ENCODE results near the gene HELZ2.

The HELZ2 gene, protein sequence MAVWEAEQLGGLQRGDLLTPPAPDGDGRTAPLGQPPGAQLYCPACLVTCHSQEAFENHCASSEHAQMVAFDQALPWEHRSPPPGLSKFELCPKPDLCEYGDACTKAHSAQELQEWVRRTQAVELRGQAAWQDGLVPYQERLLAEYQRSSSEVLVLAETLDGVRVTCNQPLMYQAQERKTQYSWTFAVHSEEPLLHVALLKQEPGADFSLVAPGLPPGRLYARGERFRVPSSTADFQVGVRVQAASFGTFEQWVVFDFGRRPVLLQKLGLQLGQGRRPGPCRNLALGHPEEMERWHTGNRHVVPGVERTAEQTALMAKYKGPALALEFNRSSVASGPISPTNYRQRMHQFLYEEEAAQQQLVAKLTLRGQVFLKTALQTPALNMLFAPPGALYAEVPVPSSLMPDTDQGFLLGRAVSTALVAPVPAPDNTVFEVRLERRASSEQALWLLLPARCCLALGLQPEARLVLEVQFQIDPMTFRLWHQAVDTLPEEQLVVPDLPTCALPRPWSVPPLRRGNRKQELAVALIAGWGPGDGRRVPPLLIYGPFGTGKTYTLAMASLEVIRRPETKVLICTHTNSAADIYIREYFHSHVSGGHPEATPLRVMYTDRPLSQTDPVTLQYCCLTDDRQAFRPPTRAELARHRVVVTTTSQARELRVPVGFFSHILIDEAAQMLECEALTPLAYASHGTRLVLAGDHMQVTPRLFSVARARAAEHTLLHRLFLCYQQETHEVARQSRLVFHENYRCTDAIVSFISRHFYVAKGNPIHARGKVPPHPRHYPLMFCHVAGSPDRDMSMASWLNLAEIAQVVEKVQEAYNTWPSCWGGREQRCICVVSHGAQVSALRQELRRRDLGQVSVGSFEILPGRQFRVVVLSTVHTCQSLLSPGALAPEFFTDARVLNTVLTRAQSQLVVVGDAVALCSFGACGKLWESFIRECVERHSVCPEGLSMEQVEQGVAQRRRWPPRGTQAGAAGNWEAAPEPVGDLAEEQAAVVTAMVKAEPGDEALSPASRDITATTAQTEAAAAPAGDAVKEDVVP (N-terminal part only)

DNA sequence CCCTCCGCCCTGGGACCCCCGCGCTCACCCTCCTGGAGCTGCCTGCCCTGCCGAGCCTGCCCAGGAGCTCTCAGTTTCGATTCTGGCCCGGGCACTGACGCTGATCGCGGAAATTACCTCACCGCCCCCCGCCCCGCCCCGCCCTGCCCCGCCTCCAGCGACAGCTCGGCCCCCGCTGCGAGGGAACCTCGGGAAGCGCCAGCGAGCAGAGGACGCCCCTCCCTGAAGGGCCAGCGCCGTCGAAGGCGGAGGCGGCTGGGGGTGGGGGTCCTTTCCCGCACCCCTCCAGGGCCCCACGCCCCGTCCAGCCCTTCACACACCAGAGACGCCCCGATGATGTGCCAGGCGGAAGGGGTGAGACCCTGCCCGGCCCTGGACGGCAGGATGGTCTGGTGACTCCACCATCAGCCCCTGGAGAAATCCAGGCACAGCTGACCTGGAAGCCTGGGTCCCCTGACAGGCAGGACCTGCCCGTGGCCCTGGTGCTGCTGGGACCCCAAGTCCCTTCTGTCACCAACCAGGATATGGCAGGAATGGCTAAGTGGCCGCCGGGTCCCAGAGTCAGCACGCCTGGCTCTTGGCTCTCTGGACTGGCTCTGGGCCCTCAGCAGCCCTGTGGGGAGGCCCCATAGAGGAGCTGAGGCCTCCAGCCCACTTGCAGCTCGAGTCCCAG is at the start of gene HELZ2:
Gene HELZ2 (minus strand): TSS at position 84 of the 673 bp plus-strand sequence. CDS start 1,854 bp downstream, outside the sequence.
- H3K9me3 ChIP-seq (ENCODE audit: insufficient read depth, low read depth, low read length): no peaks in the 10 kb centered on the region
- H3K4me3 ChIP-seq (ENCODE audit: low read length, poor library complexity, severe bottlenecking): peak within 1 kb of the TSS; percentile 76
- H3K36me3 ChIP-seq (ENCODE audit: insufficient read depth, low read length): no peaks in the 10 kb centered on the region
- no peak for TF ChIP-seq EZH2phosphoT487 (IDR thresholded peaks at IDR 0.05; ENCODE audit: borderline replicate concordance)
- TF ChIP-seq, protein P1, sequence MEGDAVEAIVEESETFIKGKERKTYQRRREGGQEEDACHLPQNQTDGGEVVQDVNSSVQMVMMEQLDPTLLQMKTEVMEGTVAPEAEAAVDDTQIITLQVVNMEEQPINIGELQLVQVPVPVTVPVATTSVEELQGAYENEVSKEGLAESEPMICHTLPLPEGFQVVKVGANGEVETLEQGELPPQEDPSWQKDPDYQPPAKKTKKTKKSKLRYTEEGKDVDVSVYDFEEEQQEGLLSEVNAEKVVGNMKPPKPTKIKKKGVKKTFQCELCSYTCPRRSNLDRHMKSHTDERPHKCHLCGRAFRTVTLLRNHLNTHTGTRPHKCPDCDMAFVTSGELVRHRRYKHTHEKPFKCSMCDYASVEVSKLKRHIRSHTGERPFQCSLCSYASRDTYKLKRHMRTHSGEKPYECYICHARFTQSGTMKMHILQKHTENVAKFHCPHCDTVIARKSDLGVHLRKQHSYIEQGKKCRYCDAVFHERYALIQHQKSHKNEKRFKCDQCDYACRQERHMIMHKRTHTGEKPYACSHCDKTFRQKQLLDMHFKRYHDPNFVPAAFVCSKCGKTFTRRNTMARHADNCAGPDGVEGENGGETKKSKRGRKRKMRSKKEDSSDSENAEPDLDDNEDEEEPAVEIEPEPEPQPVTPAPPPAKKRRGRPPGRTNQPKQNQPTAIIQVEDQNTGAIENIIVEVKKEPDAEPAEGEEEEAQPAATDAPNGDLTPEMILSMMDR (conservative IDR thresholded peaks at IDR 0.05; ENCODE audit: low read length): no peak
- H3K9me2 ChIP-seq (replicated peaks; ENCODE audit: low read depth, low read length): no peaks in the 10 kb centered on the region
- H3F3A ChIP-seq (ENCODE audit: low read depth): no peaks in the 10 kb centered on the region
- H3K27me3 ChIP-seq (ENCODE audit: insufficient read depth, low read length, poor library complexity, severe bottlenecking): peaks cover 4% of the 10 kb centered on the region
- peaks cover 1% of the 10 kb centered on the region for H4K20me1 ChIP-seq (ENCODE audit: insufficient read depth, low read length, poor library complexity, severe bottlenecking)
- H3K79me2 ChIP-seq (ENCODE audit: insufficient read depth, low read length): no peaks in the 10 kb centered on the region
- peak within 1 kb of the TSS; percentile 68 for H3K9ac ChIP-seq (ENCODE audit: low read depth, low read length, poor library complexity, severe bottlenecking)
- H2AFZ ChIP-seq (ENCODE audit: low read length): peak within 1 kb of the TSS; percentile 75
- H3K4me1 ChIP-seq (ENCODE audit: insufficient read depth, low read length, poor library complexity, severe bottlenecking): peaks cover 18% of the 10 kb centered on the region
- peak within 1 kb of the TSS; percentile 89 for H3K4me2 ChIP-seq (ENCODE audit: low read depth, low read length, poor library complexity, severe bottlenecking)

DNA sequence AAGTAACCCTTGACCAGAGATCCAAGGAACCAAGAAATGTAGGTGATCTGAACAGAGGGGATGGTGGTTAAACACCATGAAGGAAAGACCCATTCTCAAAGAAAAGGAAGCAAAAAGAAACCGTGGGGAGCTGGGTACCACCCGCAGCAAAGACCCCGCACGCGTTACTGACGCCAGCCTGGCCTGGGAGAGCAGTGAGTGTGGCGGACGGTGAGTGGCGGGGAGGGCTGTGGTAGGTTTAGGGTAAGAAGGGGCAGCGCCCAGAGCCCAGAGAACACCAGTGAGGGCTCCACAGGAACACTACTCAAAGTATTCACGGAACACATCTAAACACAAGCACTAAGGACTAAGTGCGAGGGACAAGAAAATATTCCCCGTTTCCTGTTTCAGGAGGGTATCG is 48.7 kb upstream of the HELZ2 start:
- H3K4me3 ChIP-seq (ENCODE audit: low read length, poor library complexity, severe bottlenecking): no peak overlapping the region
- no peaks in the 10 kb centered on the region for H3K9me3 ChIP-seq (ENCODE audit: insufficient read depth, low read depth, low read length)
- H3K4me1 ChIP-seq (ENCODE audit: insufficient read depth, low read length, poor library complexity, severe bottlenecking): peaks cover 37% of the 10 kb centered on the region
- peaks cover 16% of the 10 kb centered on the region; the same call in 1 of the 2 replicates for H3K36me3 ChIP-seq (ENCODE audit: insufficient read depth, low read length)
- peaks cover 3% of the 10 kb centered on the region for H4K20me1 ChIP-seq (ENCODE audit: insufficient read depth, low read length, poor library complexity, severe bottlenecking)
- H3F3A ChIP-seq (ENCODE audit: low read depth): peaks cover 4% of the 10 kb centered on the region; the same call in 1 of the 2 replicates
- no peak overlapping the region for H2AFZ ChIP-seq (ENCODE audit: low read length)
- H3K4me2 ChIP-seq (ENCODE audit: low read depth, low read length, poor library complexity, severe bottlenecking): peak overlapping the region; percentile 0
- H3K79me2 ChIP-seq (ENCODE audit: insufficient read depth, low read length): peaks cover 81% of the 10 kb centered on the region
- H3K9me2 ChIP-seq (replicated peaks; ENCODE audit: low read depth, low read length): no peaks in the 10 kb centered on the region
- TF ChIP-seq, protein P1 (conservative IDR thresholded peaks at IDR 0.05; ENCODE audit: low read length): no peak
- TF ChIP-seq EZH2phosphoT487 (IDR thresholded peaks at IDR 0.05; ENCODE audit: borderline replicate concordance): no peak
- H3K27me3 ChIP-seq (ENCODE audit: insufficient read depth, low read length, poor library complexity, severe bottlenecking): no peaks in the 10 kb centered on the region
- H3K9ac ChIP-seq (ENCODE audit: low read depth, low read length, poor library complexity, severe bottlenecking): peak overlapping the region; percentile 21

DNA sequence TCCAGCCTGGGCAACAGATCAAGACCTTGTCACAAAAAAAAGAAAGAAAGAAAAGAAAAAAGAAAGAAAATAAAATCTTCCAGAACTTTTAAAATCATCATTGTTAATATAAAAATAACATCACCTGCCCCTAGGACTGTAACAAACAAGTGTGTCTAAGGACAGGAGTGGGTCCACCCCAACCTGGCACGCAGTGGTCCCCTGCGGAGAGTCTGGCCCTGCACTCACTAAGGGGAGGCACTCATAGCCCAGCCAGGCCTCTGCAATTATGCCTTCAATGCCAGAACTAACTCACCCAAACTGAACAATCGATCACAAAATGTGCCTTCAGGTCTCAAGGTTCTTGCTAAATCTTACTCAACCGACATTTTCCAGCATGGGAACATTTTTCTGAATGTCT is 48.1 kb upstream of the HELZ2 start:
- no peaks in the 10 kb centered on the region for H3K9me2 ChIP-seq (replicated peaks; ENCODE audit: low read depth, low read length)
- H3K36me3 ChIP-seq (ENCODE audit: insufficient read depth, low read length): peaks cover 19% of the 10 kb centered on the region; the same call in 1 of the 2 replicates
- H3K4me2 ChIP-seq (ENCODE audit: low read depth, low read length, poor library complexity, severe bottlenecking): peak overlapping the region; percentile 0
- H2AFZ ChIP-seq (ENCODE audit: low read length): no peak overlapping the region
- no peaks in the 10 kb centered on the region for H3K27me3 ChIP-seq (ENCODE audit: insufficient read depth, low read length, poor library complexity, severe bottlenecking)
- H3K9me3 ChIP-seq (ENCODE audit: insufficient read depth, low read depth, low read length): no peaks in the 10 kb centered on the region
- TF ChIP-seq, protein P1 (conservative IDR thresholded peaks at IDR 0.05; ENCODE audit: low read length): no peak
- no peak for TF ChIP-seq EZH2phosphoT487 (IDR thresholded peaks at IDR 0.05; ENCODE audit: borderline replicate concordance)
- peaks cover 75% of the 10 kb centered on the region for H3K79me2 ChIP-seq (ENCODE audit: insufficient read depth, low read length)
- peaks cover 3% of the 10 kb centered on the region for H4K20me1 ChIP-seq (ENCODE audit: insufficient read depth, low read length, poor library complexity, severe bottlenecking)
- peaks cover 4% of the 10 kb centered on the region; the same call in 1 of the 2 replicates for H3F3A ChIP-seq (ENCODE audit: low read depth)
- H3K4me3 ChIP-seq (ENCODE audit: low read length, poor library complexity, severe bottlenecking): no peak overlapping the region
- peaks cover 37% of the 10 kb centered on the region for H3K4me1 ChIP-seq (ENCODE audit: insufficient read depth, low read length, poor library complexity, severe bottlenecking)
- H3K9ac ChIP-seq (ENCODE audit: low read depth, low read length, poor library complexity, severe bottlenecking): no peak overlapping the region

Measured in Loucy (cell line).